GM12878 (cell line): ENCODE measurements around the gene GJB6. TPM values are rescaled to one million over a fixed set of nuclear protein-coding genes. Genes with fewer than 3 reads are reported as not detected.
A peak's percentile ranks its signal among the peaks of the same experiment; 100 is the strongest.

Source experiments
- ATAC-seq: fragments of 200-7000 bp; cut with Tn5 transposase; 3 replicates; pipeline ENCODE4 v1.9.1; 2020; ENCODE audit warnings: mild to moderate bottlenecking, moderate library complexity
- BruUV-seq: library from RNA; stranded (reverse); fragments of 400-500 nt; replicated peaks from 2 replicates; lab custom pipeline; 2021; lab: Mats Ljungman, UMichigan
- CTCF ChIA-PET: fragments of 300-600 bp; sonication (Branson Sonifier 250); formaldehyde crosslinking; extraction: SDS; loops from one replicate; lab custom pipeline; 2021; ENCODE audit warnings: inconsistent platforms; lab: Yijun Ruan, JAX
- POLR2A ChIA-PET: fragments of 350-600 bp; formaldehyde crosslinking; extraction: SDS; loops from one replicate; lab custom pipeline; 2021; ENCODE audit warnings: inconsistent platforms; lab: Charles Lee
- RAD21 ChIA-PET: fragments of 300-600 bp; sonication (Branson Sonifier 250); formaldehyde crosslinking; loops from one replicate; lab custom pipeline; 2023; ENCODE audit warnings: antibody characterized with exemption; ENCODE audit not compliant: unreplicated experiment; lab: Charles Lee
- SMC1A ChIA-PET: fragments of 300-600 bp; sonication (Branson Sonifier 250); formaldehyde crosslinking; loops from one replicate; lab custom pipeline; 2023; ENCODE audit not compliant: unreplicated experiment, uncharacterized antibody; lab: Charles Lee
- DNase-seq: peaks from one replicate; pipeline ENCODE4 v3.0.0-alpha.2; 2011; ENCODE audit warnings: low read depth, low spot score
- FAIRE-seq: peaks from 3 replicates; lab custom pipeline; 2011; peaks lifted over from hg19 to GRCh38; lab: Jason Lieb, UNC
- H2AFZ ChIP-seq: 2 replicates; pipeline ENCODE4 v1.6.0; 2011; ENCODE audit warnings: low read depth, low read length, control low read depth; ENCODE audit not compliant: control insufficient read depth
- H3K27ac ChIP-seq: 2 replicates; pipeline ENCODE4 v1.5.1; 2011; ENCODE audit warnings: control low read depth; ENCODE audit not compliant: control insufficient read depth, insufficient read depth
- H3K27me3 ChIP-seq, 2 experiments: replicated peaks in 1 of 2; 2 replicates each; pipeline versions ENCODE4 v1.6.0 to v1.6.1; 2011; ENCODE audit warnings: low read length in 1 of 2; ENCODE audit not compliant: control insufficient read depth in 2 of 2, insufficient read depth in 2 of 2
- H3K36me3 ChIP-seq, 2 experiments: 2 replicates each; pipeline ENCODE4 v1.5.1; 2011; ENCODE audit warnings: low read length in 1 of 2; ENCODE audit not compliant: control insufficient read depth in 2 of 2, insufficient read depth in 2 of 2
- H3K4me1 ChIP-seq: 2 replicates; pipeline ENCODE4 v1.6.1; 2011; ENCODE audit warnings: mild to moderate bottlenecking, low read length, moderate library complexity, mixed read lengths; ENCODE audit not compliant: control insufficient read depth, insufficient read depth
- H3K4me2 ChIP-seq: 2 replicates; pipeline ENCODE4 v1.6.0; 2011; ENCODE audit warnings: control low read depth; ENCODE audit not compliant: control insufficient read depth, insufficient read depth
- H3K4me3 ChIP-seq: fragments of 200-600 bp; sonication (generic); 2 replicates; pipeline ENCODE4 v1.5.1; 2016
- H3K79me2 ChIP-seq: 2 replicates; pipeline ENCODE4 v1.6.0; 2011; ENCODE audit warnings: low read length; ENCODE audit not compliant: control insufficient read depth, insufficient read depth
- H3K9ac ChIP-seq: 2 replicates; pipeline ENCODE4 v1.8.0; 2011; ENCODE audit warnings: low read length, control low read depth, mixed read lengths; ENCODE audit not compliant: control insufficient read depth, insufficient read depth
- H3K9me3 ChIP-seq: replicated peaks from 3 replicates; pipeline ENCODE4 v1.5.1; 2011; ENCODE audit warnings: mild to moderate bottlenecking, low read length; ENCODE audit not compliant: control insufficient read depth, insufficient read depth
- H4K20me1 ChIP-seq: 2 replicates; pipeline ENCODE4 v1.6.0; 2011; ENCODE audit not compliant: control insufficient read depth, insufficient read depth
- ATF7 ChIP-seq: fragments of 450-650 bp; IDR thresholded peaks from 2 replicates; pipeline ENCODE4 v1.6.1; 2016; ENCODE audit warnings: low read depth, mild to moderate bottlenecking
- BCL3 ChIP-seq: IDR thresholded peaks from 2 replicates; pipeline ENCODE4 v1.6.1; 2011; ENCODE audit warnings: borderline replicate concordance, low read depth, mild to moderate bottlenecking, moderate library complexity, low read length; ENCODE audit not compliant: insufficient read depth, poor library complexity, severe bottlenecking
- EGR1 ChIP-seq, 2 experiments: IDR thresholded peaks; 1 replicate in 1 of 2; 2 replicates in 1 of 2; pipeline ENCODE4 v1.6.1; 2011 to 2012; ENCODE audit warnings: low read depth in 2 of 2, low read length in 2 of 2, borderline replicate concordance in 1 of 2, mild to moderate bottlenecking in 1 of 2, moderate library complexity in 1 of 2
- GABPA ChIP-seq: IDR thresholded peaks from 2 replicates; pipeline ENCODE4 v1.6.1; 2014; ENCODE audit warnings: antibody characterized with exemption, low read depth, mild to moderate bottlenecking, inconsistent platforms
- IRF5 ChIP-seq: fragments of 450-650 bp; IDR thresholded peaks from 2 replicates; pipeline ENCODE4 v1.6.1; 2017; ENCODE audit warnings: borderline replicate concordance
- JUND ChIP-seq: IDR thresholded peaks from 2 replicates; pipeline ENCODE4 v1.6.1; 2012; ENCODE audit warnings: low read depth, mild to moderate bottlenecking, low read length, improper control_type of control experiment, moderate library complexity
- MYC ChIP-seq: IDR thresholded peaks from 2 replicates; pipeline ENCODE4 v1.6.1; 2011; ENCODE audit warnings: mild to moderate bottlenecking, low read length, moderate library complexity, inconsistent platforms; ENCODE audit not compliant: insufficient read depth, insufficient replicate concordance, insufficient read length, severe bottlenecking
- NFYB ChIP-seq: IDR thresholded peaks from 2 replicates; pipeline ENCODE4 v1.6.1; 2011; ENCODE audit warnings: low read depth, mild to moderate bottlenecking, low read length, improper control_type of control experiment, moderate library complexity; ENCODE audit not compliant: insufficient read depth
- RELA ChIP-seq: fragments of 450-650 bp; IDR thresholded peaks from 2 replicates; pipeline ENCODE4 v1.8.0; 2014; ENCODE audit warnings: borderline replicate concordance; ENCODE audit not compliant: partially characterized antibody
- SIX5 ChIP-seq: IDR thresholded peaks from 2 replicates; pipeline ENCODE4 v1.6.1; 2011; ENCODE audit warnings: mild to moderate bottlenecking, low read depth, low read length, moderate library complexity; ENCODE audit not compliant: severe bottlenecking
- SMAD5 ChIP-seq: IDR thresholded peaks from 2 replicates; pipeline ENCODE4 v1.6.1; 2016; ENCODE audit warnings: antibody characterized with exemption, low read depth
- ZNF24 ChIP-seq: fragments of 450-650 bp; IDR thresholded peaks from 2 replicates; pipeline ENCODE4 v1.6.1; 2017; ENCODE audit warnings: antibody characterized with exemption, mild to moderate bottlenecking
- ZNF592 ChIP-seq: fragments of 450-650 bp; IDR thresholded peaks from 2 replicates; pipeline ENCODE4 v1.6.1; 2017; ENCODE audit warnings: mild to moderate bottlenecking, moderate library complexity
- WGBS: methylation state at CpG from one replicate; pipeline ENCODE4 v1.1.6; 2016; ENCODE audit warnings: low lambda C conversion rate; ENCODE audit not compliant: insufficient replicate concordance, insufficient coverage; ENCODE audit errors: missing lambda C conversion rate; 5-methylcytosine and 5-hydroxymethylcytosine counted together
- in situ Hi-C: fragments of 300-500 bp; cut with MboI; formaldehyde crosslinking; loops from 9 replicates; pipeline ENCODE4 v1.14.3; 2018; ENCODE audit warnings: mixed read lengths
- intact Hi-C: fragments of 100-400 bp; cut with micrococcal nuclease; formaldehyde crosslinking; loops from one replicate; pipeline ENCODE4 v1.14.2; 2022; ENCODE audit not compliant: unreplicated experiment
- polyA plus RNA-seq, 11 experiments: library from polyadenylated mRNA; depleted of rRNA in 4 of 11; unstranded in 6 of 11; stranded (reverse) in 5 of 11; fragments of >200 nt; fragmentation: Nextera tagmentation in 4 of 11; fragmentation: Illumina TruSeq in 1 of 11; extraction: Ambion mirVana in 4 of 11; extraction: Trizol in 1 of 11; gene quantifications; 1 replicate in 1 of 11; 2 replicates in 10 of 11; pipeline versions ENCODE4 v1.2.1 to v1.2.3, GENCODE V29; 2011 to 2016; ENCODE audit warnings: inconsistent platforms in 2 of 11, missing spikeins in 2 of 11, low read depth in 1 of 11
- total RNA-seq, 4 experiments: library from RNA; depleted of rRNA in 3 of 4; stranded (reverse); fragments of >200 nt in 3 of 4; fragmentation: Illumina TruSeq in 1 of 4; extraction: Trizol in 1 of 4; gene quantifications; 2 replicates each; pipeline versions ENCODE4 v1.2.1 to v1.2.3, GENCODE V29; 2013 to 2021

The GJB6 gene
- total and polyA plus RNA-seq, 10 of the 15 experiments (the other 5 are each of a cell fraction or from before 2014, with no cell fraction given) = 0.03 TPM; not detected in 9

- TF ChIP-seq GABPA (peak; percentile 46; the same call in 1 of the 2 replicates), SIX5 (no peak), NFYB (no peak), MYC (no peak), IRF5 (no peak)
These were observed 43.2 kb downstream of the GJB6 start (continued) for GRCh38 chr13:20188667-20189553.

- in situ Hi-C loops (loop anchor here (5.0 to 25.0 kb wide), 2 partner anchors 296 to 651 kb away; no protein-coding TSS in a partner anchor), intact Hi-C loops (no loop called here)
- Histone ChIP-seq H3K4me1 (peaks cover 2% of the 10 kb centered on the region), H3K4me3 (no peak overlapping the region), H3K79me2 (no peaks in the 10 kb centered on the region), H3K36me3 (no peaks in the 10 kb centered on the region), H3K27me3 (peaks cover 0 to 2% of the 10 kb centered on the region in 2 experiments; a peak in 2 of 4 replicates), H3K27ac (no peak overlapping the region), H3K9me3 (no peaks in the 10 kb centered on the region), H3K9ac (no peak overlapping the region), H3K4me2 (no peak overlapping the region), H2AFZ (no peak overlapping the region), H4K20me1 (no peaks in the 10 kb centered on the region)
- BruUV-seq = no TSS peak
- DNase-seq = no peak
- RAD21 ChIA-PET = interaction anchor here (0.6 kb wide), 1 partner anchor 441 kb away, joined by 4 read pairs; no protein-coding TSS in a partner anchor
- POLR2A ChIA-PET = no interaction called here
- 28% methylated on average over 6 of the region's 6 CpGs for WGBS
- no peak for FAIRE-seq
- SMC1A ChIA-PET = interaction anchor here (1.1 kb wide), 1 partner anchor 9 kb away, joined by 4 read pairs; no protein-coding TSS in a partner anchor
- ATAC-seq = no peak
- CTCF ChIA-PET = interaction anchor here (1.0 to 9.6 kb wide), 2 partner anchors 9 to 301 kb away, joined by 3 to 67 read pairs; no protein-coding TSS in a partner anchor
- TF ChIP-seq BCL3 (no peak), ZNF24 (no peak), RELA (no peak), SMAD5 (no peak), ATF7 (no peak), ZNF592 (no peak), JUND (no peak), EGR1 (IDR thresholded peaks at IDR 0.05; ENCODE audit: borderline replicate concordance in 1 of 2, low read depth in 2 of 2, low read length in 2 of 2) (no peak)
These were observed 45.3 kb downstream of the GJB6 start for GRCh38 chr13:20186771-20187170.
